Upper lobe of left lung (tissue), 6 donors: ENCODE data around the gene MAST3. TPM values are rescaled to one million over a fixed set of nuclear protein-coding genes. Genes with fewer than 3 reads are reported as not detected.

Experiments used
- ATAC-seq, 2 donors: fragments of 200-7000 bp; cut with Tn5 transposase; one replicate each; pipeline ENCODE4 v1.9.1; 2022; ENCODE audit warnings: mild to moderate bottlenecking in 2 of 2, moderate library complexity in 2 of 2; ENCODE audit not compliant: low FRiP score in 2 of 2
- DNase-seq, 2 donors: peaks; one replicate each; pipeline ENCODE4 v3.0.0-alpha.2; 2019 to 2020
- H3K27ac ChIP-seq, 4 donors: fragments of 200-600 bp; sonication (generic); one replicate each; pipeline ENCODE4 v1.5.1; 2016 to 2019
- H3K27me3 ChIP-seq, 4 donors: fragments of 200-600 bp; sonication (generic); one replicate each; pipeline ENCODE4 v1.5.1; 2017 to 2019
- H3K36me3 ChIP-seq, 4 donors: fragments of 200-600 bp; sonication (generic); one replicate each; pipeline ENCODE4 v1.5.1; 2016 to 2019
- H3K4me1 ChIP-seq, 4 donors: fragments of 200-600 bp; sonication (generic); one replicate each; pipeline ENCODE4 v1.5.1; 2018 to 2019
- H3K4me3 ChIP-seq, 4 donors: fragments of 200-600 bp; sonication (generic); one replicate each; pipeline ENCODE4 v1.5.1; 2017 to 2019; ENCODE audit warnings: mild to moderate bottlenecking in 2 of 4, moderate library complexity in 1 of 4
- H3K9me3 ChIP-seq, 4 donors: fragments of 200-600 bp; sonication (generic); one replicate each; pipeline ENCODE4 v1.5.1; 2018 to 2019
- EP300 ChIP-seq, 4 donors: sonication (generic); formaldehyde crosslinking; IDR thresholded peaks; one replicate each; pipeline ENCODE4 v1.5.1; 2017; ENCODE audit warnings: antibody characterized with exemption in 4 of 4, control low read depth in 2 of 4
- POLR2A ChIP-seq, 4 donors: fragments of 450-650 bp; IDR thresholded peaks; one replicate each; pipeline ENCODE4 v1.5.1; 2016 to 2017; ENCODE audit warnings: antibody characterized with exemption in 4 of 4, mild to moderate bottlenecking in 2 of 4
- POLR2AphosphoS5 ChIP-seq, 2 donors: sonication (generic); formaldehyde crosslinking; IDR thresholded peaks; one replicate each; pipeline ENCODE4 v1.5.1; 2017; ENCODE audit warnings: antibody characterized with exemption in 2 of 2
- WGBS, 2 donors: methylation state at CpG; one replicate each; pipeline ENCODE4 v1.1.5; 2017 to 2018; 5-methylcytosine and 5-hydroxymethylcytosine counted together
- small RNA-seq, 4 donors: library from RNA; depleted of rRNA; stranded (forward); fragments of <200 nt; gene quantifications; one replicate each; pipeline ENCODE3, GENCODE V24; 2016
- total RNA-seq, 6 donors: library from RNA; depleted of rRNA in 4 of 6; stranded (reverse); fragments of >200 nt in 4 of 6; gene quantifications; one replicate each; pipeline versions ENCODE4 v1.1.0 to v1.2.1, GENCODE V29; 2016 to 2021
- TF ChIP-seq, protein P1 (sequence below), 6 experiments: fragments of 450-650 bp in 4 of 6; fragments of 200-600 bp in 2 of 6; sonication (generic) in 2 of 6; IDR thresholded peaks; one replicate each; pipeline ENCODE4 v1.5.1; 2016 to 2019; ENCODE audit warnings: antibody characterized with exemption in 6 of 6
- donor health status: DM: no; HTN: no; CAD: no; lungs with moderate emphysema.
- donor health status: DM: no; HTN: yes; CAD: no; lungs with severe emphysema.

Gene MAST3
- total RNA-seq, 6 donors from 2014 or later: 9.3 to 67.1 (median 27.5) TPM

DNA sequence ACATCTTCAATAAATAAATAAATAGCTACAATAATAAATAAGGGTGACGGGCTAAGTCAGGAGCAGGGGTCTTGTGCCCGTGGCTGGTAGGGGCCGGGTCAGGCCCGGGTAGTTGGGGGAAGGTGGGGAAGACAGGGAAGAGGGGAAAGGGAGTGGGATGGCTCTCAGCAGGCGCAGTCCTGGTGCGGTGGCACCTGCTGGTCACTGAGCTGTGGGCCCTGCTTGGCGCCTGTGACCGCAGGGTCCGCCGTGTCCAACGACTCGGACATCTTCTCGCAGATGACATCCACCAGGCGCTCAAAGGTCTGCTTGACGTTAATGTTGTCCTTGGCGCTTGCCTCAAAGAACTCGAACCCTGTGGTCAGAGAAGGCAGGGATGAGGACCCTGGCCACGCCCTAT, 99.7 kb downstream of the MAST3 start:
- ATAC-seq: no peak
- peaks cover 11 to 22% (median 15%) of the 10 kb centered on the region in 4 donors for H3K4me1 ChIP-seq
- WGBS, 2 donors: 92 to 94% methylated on average over 18 of the region's 18 CpGs
- H3K27ac ChIP-seq: no peak overlapping the region
- no peaks in the 10 kb centered on the region for H3K27me3 ChIP-seq
- no peak overlapping the region for H3K4me3 ChIP-seq
- no peak for DNase-seq
- peaks cover 0 to 30% (median 22%) of the 10 kb centered on the region in 4 donors for H3K36me3 ChIP-seq
- H3K9me3 ChIP-seq: no peaks in the 10 kb centered on the region
- TF ChIP-seq POLR2A (IDR thresholded peaks at IDR 0.05): no peak
- TF ChIP-seq POLR2AphosphoS5 (IDR thresholded peaks at IDR 0.05): no peak
- TF ChIP-seq, protein P1, sequence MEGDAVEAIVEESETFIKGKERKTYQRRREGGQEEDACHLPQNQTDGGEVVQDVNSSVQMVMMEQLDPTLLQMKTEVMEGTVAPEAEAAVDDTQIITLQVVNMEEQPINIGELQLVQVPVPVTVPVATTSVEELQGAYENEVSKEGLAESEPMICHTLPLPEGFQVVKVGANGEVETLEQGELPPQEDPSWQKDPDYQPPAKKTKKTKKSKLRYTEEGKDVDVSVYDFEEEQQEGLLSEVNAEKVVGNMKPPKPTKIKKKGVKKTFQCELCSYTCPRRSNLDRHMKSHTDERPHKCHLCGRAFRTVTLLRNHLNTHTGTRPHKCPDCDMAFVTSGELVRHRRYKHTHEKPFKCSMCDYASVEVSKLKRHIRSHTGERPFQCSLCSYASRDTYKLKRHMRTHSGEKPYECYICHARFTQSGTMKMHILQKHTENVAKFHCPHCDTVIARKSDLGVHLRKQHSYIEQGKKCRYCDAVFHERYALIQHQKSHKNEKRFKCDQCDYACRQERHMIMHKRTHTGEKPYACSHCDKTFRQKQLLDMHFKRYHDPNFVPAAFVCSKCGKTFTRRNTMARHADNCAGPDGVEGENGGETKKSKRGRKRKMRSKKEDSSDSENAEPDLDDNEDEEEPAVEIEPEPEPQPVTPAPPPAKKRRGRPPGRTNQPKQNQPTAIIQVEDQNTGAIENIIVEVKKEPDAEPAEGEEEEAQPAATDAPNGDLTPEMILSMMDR (IDR thresholded peaks at IDR 0.05): no peak
- TF ChIP-seq EP300 (IDR thresholded peaks at IDR 0.05): no peak

DNA sequence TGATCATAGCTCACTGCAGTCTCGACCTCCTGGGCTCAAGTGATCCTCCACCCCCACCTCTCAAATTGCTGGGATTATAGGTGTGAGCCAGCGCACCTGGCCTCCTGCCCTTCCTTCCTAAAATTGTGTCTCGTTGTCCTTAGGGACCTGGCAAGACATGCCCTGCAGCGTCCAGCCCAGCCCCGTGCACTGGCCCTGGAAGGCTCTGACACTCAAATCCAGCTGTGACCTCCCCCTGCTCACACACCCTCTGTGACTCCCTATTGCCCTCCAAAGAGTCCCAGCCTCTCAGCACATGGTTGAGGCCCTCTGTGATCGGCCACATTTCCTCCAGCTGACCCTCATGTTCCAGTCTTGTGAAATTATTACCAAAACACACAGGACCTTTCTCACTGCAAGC, 100.4 kb downstream of the MAST3 start:
- no peak overlapping the region for H3K4me3 ChIP-seq

DNA sequence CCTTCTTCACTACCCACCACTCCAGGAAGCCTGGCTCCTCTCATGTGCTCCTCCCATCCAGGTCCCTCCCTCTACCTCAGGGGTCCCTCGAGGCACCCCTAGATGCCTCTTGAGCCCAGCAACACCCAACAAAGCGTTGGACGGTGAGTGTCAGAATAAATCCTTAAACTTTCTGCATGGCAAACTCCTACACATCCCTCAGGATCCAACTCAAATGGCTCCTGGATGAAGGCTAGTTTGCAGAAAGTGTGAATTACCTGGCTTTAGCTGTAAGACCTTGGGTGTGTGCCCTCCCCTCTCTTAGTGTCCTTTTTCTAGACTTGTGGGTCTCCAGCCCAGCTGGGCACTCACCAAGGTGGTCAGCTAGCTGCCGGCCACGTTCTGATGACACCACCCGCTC, 100.8 kb downstream of the MAST3 start:
- H3K27me3 ChIP-seq: no peaks in the 10 kb centered on the region
- peaks cover 19 to 32% (median 24%) of the 10 kb centered on the region in 4 donors for H3K4me1 ChIP-seq
- DNase-seq (no peak), ATAC-seq (no peak)
- H3K36me3 ChIP-seq: peaks cover 0 to 30% (median 22%) of the 10 kb centered on the region in 4 donors
- H3K27ac ChIP-seq: no peak overlapping the region
- WGBS, 2 donors: 90 to 97% methylated on average over 6 of the region's 6 CpGs
- TF ChIP-seq POLR2AphosphoS5 (IDR thresholded peaks at IDR 0.05) (no peak), POLR2A (IDR thresholded peaks at IDR 0.05) (no peak), EP300 (IDR thresholded peaks at IDR 0.05) (no peak)
- TF ChIP-seq, protein P1 (IDR thresholded peaks at IDR 0.05): no peak
- no peak overlapping the region for H3K4me3 ChIP-seq
- H3K9me3 ChIP-seq: no peaks in the 10 kb centered on the region

More for the DNA sequence above, 100.4 kb downstream of the MAST3 start:
- H3K36me3 ChIP-seq: peaks cover 0 to 30% (median 22%) of the 10 kb centered on the region in 4 donors
- 73 to 75% methylated on average over 6 of the region's 6 CpGs for WGBS, 2 donors
- H3K27ac ChIP-seq: no peak overlapping the region
- no peaks in the 10 kb centered on the region for H3K9me3 ChIP-seq
- H3K4me1 ChIP-seq: peaks cover 14 to 28% (median 20%) of the 10 kb centered on the region in 4 donors
- TF ChIP-seq POLR2A (IDR thresholded peaks at IDR 0.05): no peak
- TF ChIP-seq EP300 (IDR thresholded peaks at IDR 0.05): no peak
- no peaks in the 10 kb centered on the region for H3K27me3 ChIP-seq
- DNase-seq (no peak), ATAC-seq (no peak)

Small RNA genes within 50 kb of the gene (small RNA-seq; reads per million reads assigned to genes)
- gene IFI30: 0 reads per million in 4 donors

Other genes with a start within 250 kb of the MAST3 start
- gene JAK3, start 249.8 kb upstream of the MAST3 start, total RNA-seq: 10 to 100 TPM; 11.0 to 25.1 (median 12.8) TPM
- 1,000 to 10,000 TPM in 3 of 6 donors, 100 to 1,000 TPM in 3; 705 to 1,655 (median 1,002) TPM for gene RPL18A, start 237.9 kb upstream of the MAST3 start, total RNA-seq
- under 1 TPM in 2 of 6 donors, not detected in 4; under 0.01 to 0.15 TPM for gene SLC5A5, start 225.8 kb upstream of the MAST3 start, total RNA-seq
- 10 to 100 TPM; 50.2 to 83.3 (median 62.1) TPM for gene CCDC124, start 164.8 kb upstream of the MAST3 start, total RNA-seq
- gene KCNN1, start 130.7 kb upstream of the MAST3 start, total RNA-seq: under 1 TPM in 2 of 6 donors, not detected in 4; 0.34 to 0.37 TPM
- 100 to 1,000 TPM in 2 of 6 donors, 10 to 100 TPM in 4; 53.6 to 253 (median 78.8) TPM for gene ARRDC2, start 89.6 kb upstream of the MAST3 start, total RNA-seq
- 10 to 100 TPM in 1 of 6 donors, 1 to 10 TPM in 5; 2.6 to 13.2 (median 8.6) TPM for gene IL12RB1, start 10.8 kb upstream of the MAST3 start, total RNA-seq
- gene PIK3R2, start 55.4 kb downstream of the MAST3 start, total RNA-seq: 10 to 100 TPM; 11.0 to 65.1 (median 30.3) TPM
- gene IFI30, start 76.0 kb downstream of the MAST3 start, total RNA-seq: 100 to 1,000 TPM; 228 to 764 (median 476) TPM
- gene MPV17L2, start 95.4 kb downstream of the MAST3 start, total RNA-seq: 10 to 100 TPM; 10.7 to 18.8 (median 13.3) TPM
- 1 to 10 TPM in 5 of 6 donors, under 1 TPM in 1; 0.46 to 5.0 (median 3.4) TPM for gene RAB3A, start 106.3 kb downstream of the MAST3 start, total RNA-seq
- gene PDE4C, start 128.7 kb downstream of the MAST3 start, total RNA-seq: 100 to 1,000 TPM in 1 of 6 donors, 10 to 100 TPM in 4, 1 to 10 TPM in 1; 6.4 to 479 (median 21.0) TPM
- 10 to 100 TPM in 3 of 6 donors, 1 to 10 TPM in 3; 6.3 to 58.7 (median 11.7) TPM for gene IQCN, start 176.7 kb downstream of the MAST3 start, total RNA-seq
- gene JUND, start 183.8 kb downstream of the MAST3 start, total RNA-seq: 1,000 to 10,000 TPM in 1 of 6 donors, 100 to 1,000 TPM in 5; 281 to 1,101 (median 639) TPM
- 100 to 1,000 TPM in 4 of 6 donors, 10 to 100 TPM in 2; 39.8 to 147 (median 107) TPM for gene LSM4, start 225.3 kb downstream of the MAST3 start, total RNA-seq
- 10 to 100 TPM; 15.5 to 42.8 (median 28.1) TPM for gene PGPEP1, start 242.8 kb downstream of the MAST3 start, total RNA-seq